ENCODE data around the gene GPC5.

GPC5 gene

DNA sequence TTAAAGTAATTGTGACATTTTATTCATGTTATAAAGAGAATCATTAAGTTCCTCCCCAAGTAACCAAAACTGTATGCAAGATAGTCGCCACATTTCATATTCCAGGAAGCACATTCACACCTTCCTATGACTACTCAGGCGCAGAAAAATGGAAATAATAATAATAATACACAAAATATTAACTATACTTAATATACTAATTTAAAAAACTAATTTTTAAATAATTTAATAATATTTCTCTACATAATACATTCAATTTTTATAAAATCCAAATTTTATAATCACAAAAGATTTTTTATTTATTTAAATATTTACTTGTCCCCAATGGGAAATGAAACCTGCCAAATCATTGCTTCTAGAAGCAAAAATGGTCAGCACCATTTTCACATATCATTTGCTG is 1030.8 kb downstream of the GPC5 start:
- Histone ChIP-seq H3K4me3 (ENCODE audit: low read depth, low read length) (no peak overlapping the region), H3K36me3 (ENCODE audit: control insufficient read depth in 2 of 2, insufficient read depth in 1 of 2, low read length in 2 of 2) (no peaks in the 10 kb centered on the region), H3K27ac (ENCODE audit: extremely low read depth, low read depth, low read length) (no peak overlapping the region), H3K4me1 (ENCODE audit: control insufficient read depth, insufficient read depth, low read length) (no peaks in the 10 kb centered on the region), H3K9me3 (ENCODE audit: control insufficient read depth, insufficient read depth, low read depth, low read length) (no peaks in the 10 kb centered on the region)
- TF ChIP-seq ZNF426 (tag by site-specific recombination; IDR thresholded peaks at IDR 0.05), result no peak
- CTCF ChIA-PET, result no interaction called here
- POLR2A ChIA-PET, result no interaction called here

GRCh38 chr13:92433386-92433785 is 1035.0 kb downstream of the GPC5 start:
- ChIA-PET POLR2A (interaction anchor here (0.6 kb wide), 1 partner anchor 275 kb away, joined by 3 read pairs; no protein-coding TSS in a partner anchor), CTCF (no interaction called here)
- no peak for TF ChIP-seq PRDM2 (tag by site-specific recombination; IDR thresholded peaks at IDR 0.05; ENCODE audit: borderline replicate concordance)
- no peak for TF ChIP-seq ZBTB7A (tag by site-specific recombination; IDR thresholded peaks at IDR 0.05; ENCODE audit: low read depth)
- TF ChIP-seq ZNF184 (tag by site-specific recombination; IDR thresholded peaks at IDR 0.05), result no peak
- no peak for TF ChIP-seq ZNF174 (tag by site-specific recombination; IDR thresholded peaks at IDR 0.05)
- TF ChIP-seq ZBTB21 (tag by site-specific recombination; IDR thresholded peaks at IDR 0.05), result no peak
- no peak for TF ChIP-seq ZBTB8A (tag by site-specific recombination; IDR thresholded peaks at IDR 0.05)
- TF ChIP-seq, protein P1, sequence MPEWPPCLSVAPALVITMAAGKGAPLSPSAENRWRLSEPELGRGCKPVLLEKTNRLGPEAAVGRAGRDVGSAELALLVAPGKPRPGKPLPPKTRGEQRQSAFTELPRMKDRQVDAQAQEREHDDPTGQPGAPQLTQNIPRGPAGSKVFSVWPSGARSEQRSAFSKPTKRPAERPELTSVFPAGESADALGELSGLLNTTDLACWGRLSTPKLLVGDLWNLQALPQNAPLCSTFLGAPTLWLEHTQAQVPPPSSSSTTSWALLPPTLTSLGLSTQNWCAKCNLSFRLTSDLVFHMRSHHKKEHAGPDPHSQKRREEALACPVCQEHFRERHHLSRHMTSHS (tag by site-specific recombination; IDR thresholded peaks at IDR 0.05), result no peak
- TF ChIP-seq ZSCAN4 (tag by site-specific recombination; IDR thresholded peaks at IDR 0.05), result no peak
- no peak for TF ChIP-seq ZNF571 (tag by site-specific recombination; IDR thresholded peaks at IDR 0.05)
- TF ChIP-seq ZNF292 (tag by site-specific recombination; IDR thresholded peaks at IDR 0.05; ENCODE audit: borderline replicate concordance, low read depth), result no peak
- TF ChIP-seq MZF1 (tag by site-specific recombination; IDR thresholded peaks at IDR 0.05; ENCODE audit: borderline replicate concordance), result no peak
- no peak for TF ChIP-seq HOXC10 (CRISPR knock-in tag; IDR thresholded peaks at IDR 0.05)
- no peak for TF ChIP-seq ZNF37A (tag by site-specific recombination; IDR thresholded peaks at IDR 0.05)
- TF ChIP-seq ZNF785 (tag by site-specific recombination; IDR thresholded peaks at IDR 0.05), result no peak
- no peak for TF ChIP-seq ZNF792 (tag by site-specific recombination; IDR thresholded peaks at IDR 0.05)
- no peak for TF ChIP-seq ZNF626 (tag by site-specific recombination; IDR thresholded peaks at IDR 0.05)
- no peak for TF ChIP-seq ZNF202 (tag by site-specific recombination; IDR thresholded peaks at IDR 0.05; ENCODE audit: borderline replicate concordance)
- no peak for TF ChIP-seq ZNF707 (tag by site-specific recombination; IDR thresholded peaks at IDR 0.05)
- TF ChIP-seq, protein P2, sequence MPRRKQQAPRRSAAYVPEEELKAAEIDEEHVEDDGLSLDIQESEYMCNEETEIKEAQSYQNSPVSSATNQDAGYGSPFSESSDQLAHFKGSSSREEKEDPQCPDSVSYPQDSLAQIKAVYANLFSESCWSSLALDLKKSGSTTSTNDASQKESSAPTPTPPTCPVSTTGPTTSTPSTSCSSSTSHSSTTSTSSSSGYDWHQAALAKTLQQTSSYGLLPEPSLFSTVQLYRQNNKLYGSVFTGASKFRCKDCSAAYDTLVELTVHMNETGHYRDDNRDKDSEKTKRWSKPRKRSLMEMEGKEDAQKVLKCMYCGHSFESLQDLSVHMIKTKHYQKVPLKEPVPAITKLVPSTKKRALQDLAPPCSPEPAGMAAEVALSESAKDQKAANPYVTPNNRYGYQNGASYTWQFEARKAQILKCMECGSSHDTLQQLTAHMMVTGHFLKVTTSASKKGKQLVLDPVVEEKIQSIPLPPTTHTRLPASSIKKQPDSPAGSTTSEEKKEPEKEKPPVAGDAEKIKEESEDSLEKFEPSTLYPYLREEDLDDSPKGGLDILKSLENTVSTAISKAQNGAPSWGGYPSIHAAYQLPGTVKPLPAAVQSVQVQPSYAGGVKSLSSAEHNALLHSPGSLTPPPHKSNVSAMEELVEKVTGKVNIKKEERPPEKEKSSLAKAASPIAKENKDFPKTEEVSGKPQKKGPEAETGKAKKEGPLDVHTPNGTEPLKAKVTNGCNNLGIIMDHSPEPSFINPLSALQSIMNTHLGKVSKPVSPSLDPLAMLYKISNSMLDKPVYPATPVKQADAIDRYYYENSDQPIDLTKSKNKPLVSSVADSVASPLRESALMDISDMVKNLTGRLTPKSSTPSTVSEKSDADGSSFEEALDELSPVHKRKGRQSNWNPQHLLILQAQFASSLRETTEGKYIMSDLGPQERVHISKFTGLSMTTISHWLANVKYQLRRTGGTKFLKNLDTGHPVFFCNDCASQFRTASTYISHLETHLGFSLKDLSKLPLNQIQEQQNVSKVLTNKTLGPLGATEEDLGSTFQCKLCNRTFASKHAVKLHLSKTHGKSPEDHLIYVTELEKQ (tag by site-specific recombination; IDR thresholded peaks at IDR 0.05; ENCODE audit: borderline replicate concordance), result no peak
- Histone ChIP-seq H3K27ac (ENCODE audit: extremely low read depth, low read depth, low read length) (no peak overlapping the region), H3K4me1 (ENCODE audit: control insufficient read depth, insufficient read depth, low read length) (no peaks in the 10 kb centered on the region), H3K4me3 (ENCODE audit: low read depth, low read length) (no peak overlapping the region), H3K36me3 (ENCODE audit: control insufficient read depth in 2 of 2, insufficient read depth in 1 of 2, low read length in 2 of 2) (no peaks in the 10 kb centered on the region), H3K9me3 (ENCODE audit: control insufficient read depth, insufficient read depth, low read depth, low read length) (no peaks in the 10 kb centered on the region)

All from HEK293 (cell line).